Renal cortex interstitium (tissue), 15 donors: ENCODE results near the gene ST8SIA4. TPM values are rescaled to one million over a fixed set of nuclear protein-coding genes. Genes with fewer than 3 reads are reported as not detected.
A peak's percentile ranks its signal among the peaks of the same experiment; 100 is the strongest.

ENCODE experiments used
- DNase-seq, 11 donors: peaks; one replicate each; pipeline ENCODE4 v3.0.0-alpha.2; 2013; ENCODE audit warnings: low read depth in 9 of 11, low spot score in 4 of 11; ENCODE audit errors: extremely low read depth in 1 of 11
- long read RNA-seq, 16 experiments: transcript quantifications; one replicate each; lab custom pipeline, GENCODE V29; 2026
- polyA plus RNA-seq, 3 donors: library from polyadenylated mRNA; unstranded; fragments of 120-200 nt; gene quantifications; one replicate each; pipeline ENCODE4 v1.2.1, GENCODE V29; 2013; ENCODE audit not compliant: insufficient read length in 3 of 3

ST8SIA4 gene, protein sequence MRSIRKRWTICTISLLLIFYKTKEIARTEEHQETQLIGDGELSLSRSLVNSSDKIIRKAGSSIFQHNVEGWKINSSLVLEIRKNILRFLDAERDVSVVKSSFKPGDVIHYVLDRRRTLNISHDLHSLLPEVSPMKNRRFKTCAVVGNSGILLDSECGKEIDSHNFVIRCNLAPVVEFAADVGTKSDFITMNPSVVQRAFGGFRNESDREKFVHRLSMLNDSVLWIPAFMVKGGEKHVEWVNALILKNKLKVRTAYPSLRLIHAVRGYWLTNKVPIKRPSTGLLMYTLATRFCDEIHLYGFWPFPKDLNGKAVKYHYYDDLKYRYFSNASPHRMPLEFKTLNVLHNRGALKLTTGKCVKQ
- polyA plus RNA-seq: 1 to 10 TPM; 5.1 to 7.9 (median 7.2) TPM
- long read RNA-seq, donor 1, partial matches to known transcripts: 0 of 1 reads
- long read RNA-seq, donor 1, other reads (novel, unspliced or antisense): 0 of 1 reads
- long read RNA-seq, donor 2, full-length matches to known transcripts: 1 of 1 reads
- long read RNA-seq, donor 2, partial matches to known transcripts: 0 of 1 reads
- long read RNA-seq, donor 2, other reads (novel, unspliced or antisense): 0 of 1 reads
- long read RNA-seq, donor 3, full-length matches to known transcripts: 3 of 3 reads
- long read RNA-seq, donor 3, partial matches to known transcripts: 0 of 3 reads
- long read RNA-seq, donor 3, other reads (novel, unspliced or antisense): 0 of 3 reads
- long read RNA-seq, donor 4, full-length matches to known transcripts: 1 of 1 reads
- long read RNA-seq, donor 4, partial matches to known transcripts: 0 of 1 reads
- long read RNA-seq, donor 4, other reads (novel, unspliced or antisense): 0 of 1 reads
- long read RNA-seq, donor 5: 0 reads
- long read RNA-seq, donor 6, full-length matches to known transcripts: 8 of 8 reads
- long read RNA-seq, donor 6, partial matches to known transcripts: 0 of 8 reads
- long read RNA-seq, donor 6, other reads (novel, unspliced or antisense): 0 of 8 reads
- long read RNA-seq, donor 7: 0 reads
- long read RNA-seq, donor 8: 0 reads
- long read RNA-seq, donor 9, full-length matches to known transcripts: 1 of 1 reads
- long read RNA-seq, donor 9, partial matches to known transcripts: 0 of 1 reads
- long read RNA-seq, donor 9, other reads (novel, unspliced or antisense): 0 of 1 reads
- long read RNA-seq, donor 10, full-length matches to known transcripts: 3 of 3 reads
- long read RNA-seq, donor 10, partial matches to known transcripts: 0 of 3 reads
- long read RNA-seq, donor 10, other reads (novel, unspliced or antisense): 0 of 3 reads
- long read RNA-seq, donor 11, full-length matches to known transcripts: 5 of 5 reads
- long read RNA-seq, donor 11, partial matches to known transcripts: 0 of 5 reads
- long read RNA-seq, donor 11, other reads (novel, unspliced or antisense): 0 of 5 reads
- long read RNA-seq, donor 12: 0 reads
- long read RNA-seq, donor 13: 0 reads
- long read RNA-seq, donor 14, full-length matches to known transcripts: 5 of 5 reads
- long read RNA-seq, donor 14, partial matches to known transcripts: 0 of 5 reads
- long read RNA-seq, donor 14, other reads (novel, unspliced or antisense): 0 of 5 reads
- long read RNA-seq, donor 15, full-length matches to known transcripts: 3 of 3 reads
- long read RNA-seq, donor 15, partial matches to known transcripts: 0 of 3 reads
- long read RNA-seq, donor 15, other reads (novel, unspliced or antisense): 0 of 3 reads
- long read RNA-seq, donor 16, full-length matches to known transcripts: 11 of 11 reads
- long read RNA-seq, donor 16, partial matches to known transcripts: 0 of 11 reads
- long read RNA-seq, donor 16, other reads (novel, unspliced or antisense): 0 of 11 reads

GRCh38 chr5:100903039-100903887, at the start of gene ST8SIA4:
Gene ST8SIA4, minus strand, starts transcription at chr5:100903282. Its CDS starts 327 bp downstream, at chr5:100902955.
- peak in 8 of 11 donors; percentile 55 to 85 (median 73) for DNase-seq

DNA sequence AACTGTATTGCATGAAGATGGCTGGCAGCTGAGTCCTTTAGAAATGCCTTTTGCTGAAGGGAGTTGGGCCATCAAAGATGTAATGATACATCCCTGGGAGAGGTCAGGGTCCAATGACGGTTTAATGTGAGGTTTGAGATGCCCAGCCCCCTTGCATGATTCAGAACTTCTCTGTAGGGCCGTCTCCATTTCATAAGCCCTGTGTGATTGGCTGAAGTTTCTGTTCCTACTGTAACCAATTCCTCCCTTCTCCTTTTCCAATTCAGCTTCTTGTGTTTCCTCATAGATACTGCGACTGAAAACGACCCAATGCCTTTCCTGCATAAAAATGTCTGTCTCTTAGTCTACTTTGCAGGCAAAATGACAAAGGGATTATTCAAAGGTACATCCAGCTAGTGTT, 47.9 kb upstream of the ST8SIA4 start:
- no peak for DNase-seq

GRCh38 chr5:100913298-100913697, 10.2 kb upstream of the ST8SIA4 start:
- DNase-seq: no peak

DNA sequence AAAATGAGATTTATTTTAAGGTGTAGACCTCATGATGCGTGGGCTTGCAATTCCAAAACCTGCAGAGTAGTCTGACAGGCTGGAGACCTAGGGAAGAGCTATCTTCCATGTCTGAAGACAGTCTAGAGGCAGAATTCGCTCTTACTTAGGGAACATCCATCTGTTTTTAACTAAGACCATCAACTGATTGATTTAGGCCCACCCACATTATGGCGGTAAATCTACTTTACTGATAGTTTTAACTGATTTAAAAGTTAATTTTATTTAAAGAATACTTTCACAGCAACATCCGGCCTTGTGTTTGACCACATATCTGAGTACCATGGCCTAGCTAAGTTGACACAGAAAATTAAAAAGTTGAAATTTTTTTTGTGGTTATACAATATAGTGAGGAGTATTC, 6.0 kb upstream of the ST8SIA4 start:
- DNase-seq: no peak

DNA sequence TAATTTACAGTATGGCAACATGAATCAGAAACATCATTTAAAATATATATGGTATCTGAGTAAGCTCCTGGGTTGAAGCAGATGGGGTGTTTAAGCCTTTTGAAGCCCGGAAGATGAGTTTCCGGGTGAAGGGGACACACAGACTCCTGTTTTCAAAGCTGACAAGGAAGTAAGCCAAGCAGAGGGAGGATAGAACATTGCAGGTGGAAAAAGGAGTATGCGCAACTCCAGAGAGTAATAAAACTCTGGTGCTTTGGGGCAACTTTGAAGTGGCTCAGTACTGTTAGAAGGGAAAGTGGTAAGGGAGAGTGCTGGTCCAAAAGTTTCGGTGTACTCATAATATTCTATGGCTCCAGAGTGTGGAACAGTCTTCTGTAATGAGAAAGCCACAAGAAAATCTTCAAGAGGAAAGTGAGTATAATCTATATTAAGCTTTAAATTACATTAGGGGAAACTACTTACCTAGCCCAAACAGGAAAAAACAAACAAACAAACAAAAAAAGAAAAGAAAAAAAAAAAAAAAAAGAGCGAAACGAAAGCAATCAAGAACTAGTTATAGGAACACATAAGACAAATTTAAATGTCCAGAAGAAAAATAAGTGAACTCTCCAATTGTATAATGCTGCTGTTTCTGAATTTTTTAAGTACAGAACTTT, 2.3 kb upstream of the ST8SIA4 start:
- DNase-seq: no peak

GRCh38 chr5:100904259-100904861, 1.3 kb upstream of the ST8SIA4 start:
- DNase-seq: peak in 2 of 11 donors; percentile 4 to 15

DNA sequence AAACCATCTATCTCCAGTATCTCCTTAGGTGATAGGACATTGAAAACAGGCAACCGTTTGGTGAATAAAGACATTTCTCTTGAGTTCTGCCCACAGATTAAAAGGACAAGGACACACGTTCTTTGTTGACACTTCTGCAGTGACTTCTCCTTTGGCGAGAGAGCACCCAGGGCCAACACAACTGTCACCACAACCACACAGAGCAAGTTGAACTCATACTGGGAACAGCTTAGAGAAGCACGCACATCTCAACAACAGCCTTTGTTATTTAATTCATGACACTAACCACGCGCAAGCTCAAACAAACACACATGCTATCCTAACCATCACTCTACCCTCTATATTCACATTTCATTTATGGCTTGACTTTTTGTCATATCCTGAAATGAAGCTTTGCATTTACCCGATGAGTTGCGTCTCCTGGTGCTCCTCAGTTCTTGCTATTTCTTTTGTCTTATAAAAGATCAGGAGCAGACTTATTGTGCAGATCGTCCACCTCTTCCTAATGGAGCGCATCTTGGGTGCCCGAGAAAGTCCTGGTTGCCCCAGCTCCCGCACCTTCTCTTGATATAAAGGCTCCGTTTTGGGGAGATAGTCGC, 543 bp downstream of the ST8SIA4 start:
- DNase-seq: peak in 4 of 11 donors; percentile 6 to 31 (median 14)

DNA sequence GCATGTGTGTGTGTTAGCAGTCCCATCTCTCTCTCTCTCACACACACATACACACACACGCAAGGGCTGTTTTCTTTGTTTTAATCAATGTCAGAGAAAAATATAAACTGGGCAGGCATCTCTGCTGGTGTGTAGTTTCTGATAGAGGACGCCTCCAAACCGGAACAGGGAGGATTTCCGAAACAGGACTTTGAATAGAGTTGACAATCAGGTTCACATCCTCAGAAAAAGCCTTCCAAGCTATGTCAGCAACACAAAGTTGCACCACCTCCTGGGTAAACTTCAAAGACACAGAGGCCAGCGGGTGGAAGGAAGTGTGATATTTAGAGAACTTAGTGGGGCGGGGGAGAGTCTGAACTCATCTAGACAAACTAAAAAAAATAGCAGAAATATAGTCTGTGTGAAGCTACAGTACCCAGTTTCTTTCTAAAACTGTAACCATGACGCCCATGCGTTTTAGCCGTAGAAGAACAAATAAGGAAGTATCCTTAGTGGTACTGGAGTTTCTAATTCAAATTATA, 1.2 kb downstream of the ST8SIA4 start:
- peak in 6 of 11 donors; percentile 18 to 38 (median 32) for DNase-seq

DNA sequence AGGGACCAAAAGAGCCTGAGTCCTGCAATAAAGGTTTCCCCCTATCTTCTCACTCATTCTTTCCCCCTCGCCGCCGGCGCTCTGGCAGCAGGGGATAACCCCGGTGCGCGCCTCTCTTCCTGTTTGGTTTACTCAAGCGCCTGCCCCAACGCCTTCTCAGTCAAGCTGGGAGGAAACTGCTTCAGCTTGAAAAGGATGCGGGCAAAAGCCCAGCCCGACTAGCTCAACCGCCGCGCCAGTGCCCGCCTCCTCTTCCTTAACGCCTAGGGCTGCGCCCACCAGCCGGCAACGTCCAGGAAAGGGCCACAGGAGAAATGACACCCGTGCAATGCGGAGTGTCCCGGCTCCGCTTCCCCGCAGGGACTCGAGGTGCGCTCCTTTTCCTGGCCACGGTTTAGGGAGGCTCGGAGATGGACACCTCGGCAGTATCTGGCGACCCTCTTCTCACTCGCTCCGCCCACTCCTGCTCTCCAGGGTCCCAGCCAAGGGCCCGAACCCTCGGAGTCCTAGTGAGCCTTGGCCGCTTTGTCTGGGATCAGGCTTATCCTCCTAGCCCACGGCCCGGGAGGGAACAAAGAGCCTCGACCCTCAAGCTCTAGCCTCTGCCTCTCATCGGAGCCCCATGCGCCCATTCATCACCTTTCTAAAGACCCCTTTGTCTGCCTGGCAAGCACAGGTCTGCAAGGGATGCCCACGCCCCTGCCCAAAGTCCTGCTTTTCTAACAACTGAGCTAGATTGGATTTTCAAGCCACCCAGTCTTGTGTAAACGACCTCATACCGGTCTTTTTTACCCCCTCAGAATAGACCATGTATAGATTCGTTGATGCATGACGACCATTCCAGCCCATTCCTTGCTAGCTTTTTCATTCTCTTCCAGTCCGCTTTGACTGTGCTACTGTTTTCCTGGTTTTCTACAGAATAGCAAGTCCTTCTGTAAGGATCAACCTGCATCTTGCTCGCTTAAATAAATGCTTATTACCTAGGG, 2.0 kb downstream of the ST8SIA4 start:
- DNase-seq: peak in 6 of 11 donors; percentile 18 to 43 (median 37)

DNA sequence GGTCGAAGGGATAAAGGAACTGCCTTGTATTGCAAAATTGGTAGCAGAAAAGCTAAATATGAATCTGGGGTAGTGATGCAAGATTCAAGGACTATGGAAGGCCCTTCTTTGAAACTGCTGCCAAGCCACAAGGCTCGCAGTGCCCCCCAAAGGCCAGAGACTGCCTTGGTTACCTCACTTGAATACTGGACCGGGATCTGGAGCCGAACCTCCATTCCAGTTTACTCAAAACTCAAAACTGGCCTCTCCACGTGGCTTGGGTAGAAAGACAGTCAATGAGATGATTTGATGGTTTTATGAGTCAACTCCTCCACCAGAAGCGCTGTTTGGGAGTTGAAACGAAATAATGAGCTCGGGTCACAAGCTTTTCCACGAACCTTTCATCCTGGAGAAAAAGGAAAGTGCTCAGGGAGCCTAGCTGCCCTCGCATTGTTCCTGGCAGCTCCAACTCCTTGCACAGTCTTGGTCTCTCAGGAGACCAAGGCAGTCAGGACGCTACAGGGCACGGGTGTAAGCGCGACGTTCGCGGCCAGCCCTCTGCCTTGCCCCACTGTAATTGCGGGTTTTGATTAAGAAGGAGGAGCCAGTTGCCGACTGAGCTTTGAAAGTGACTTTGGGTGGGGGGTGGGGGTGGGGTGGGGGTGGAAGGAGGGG, 2.8 kb downstream of the ST8SIA4 start:
- peak in 3 of 11 donors; percentile 9 to 22 (median 9) for DNase-seq

- DNase-seq: no peak
Measured at GRCh38 chr5:100899675-100900074, 3.4 kb downstream of the ST8SIA4 start.

GRCh38 chr5:100898504-100899346, 4.4 kb downstream of the ST8SIA4 start:
- no peak for DNase-seq

DNA sequence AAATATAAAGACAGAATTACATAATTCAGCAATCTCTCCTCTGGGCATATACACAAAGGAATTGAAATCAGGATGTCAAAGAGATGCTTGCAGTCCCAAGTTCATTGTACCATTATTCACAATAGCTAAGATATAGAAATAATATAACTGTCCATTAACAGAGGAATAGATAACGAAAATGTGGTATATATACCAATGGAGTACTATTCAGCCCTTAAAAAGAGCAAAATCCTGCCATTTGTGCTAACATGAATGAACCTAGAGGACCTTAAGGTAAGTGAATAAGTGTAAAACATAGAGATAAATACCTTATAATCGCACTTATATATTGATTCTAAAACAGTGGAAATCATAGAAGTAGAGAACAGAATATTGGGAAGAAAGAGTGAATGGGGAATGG, 7.0 kb downstream of the ST8SIA4 start:
- DNase-seq: no peak
